Chondrocyte (in vitro differentiated cells): ENCODE results near the gene VRTN. TPM values are rescaled to one million over a fixed set of nuclear protein-coding genes. Genes with fewer than 3 reads are reported as not detected.
A peak's percentile ranks its signal among the peaks of the same experiment; 100 is the strongest.

Experiments used
- DNase-seq: peaks from one replicate; pipeline ENCODE4 v3.0.0; 2021; ENCODE audit warnings: mixed read lengths, low spot score
- H3K27ac Mint-ChIP-seq: one replicate; pipeline ENCODE4 v1.8.0; 2021; ENCODE audit warnings: mild to moderate bottlenecking, moderate library complexity, mixed read lengths; ENCODE audit not compliant: unreplicated experiment
- H3K27me3 Mint-ChIP-seq: 2 replicates; pipeline ENCODE4 v1.8.0; 2021; ENCODE audit warnings: low read depth, mixed read lengths
- H3K36me3 Mint-ChIP-seq: 2 replicates; pipeline ENCODE4 v1.8.0; 2021; ENCODE audit warnings: low read depth, mixed read lengths
- H3K4me1 Mint-ChIP-seq: 2 replicates; pipeline ENCODE4 v1.8.0; 2021; ENCODE audit warnings: low read depth, mild to moderate bottlenecking, mixed read lengths
- H3K4me3 Mint-ChIP-seq: one replicate; pipeline ENCODE4 v1.8.0; 2021; ENCODE audit warnings: mild to moderate bottlenecking, moderate library complexity, mixed read lengths; ENCODE audit not compliant: unreplicated experiment
- H3K9me3 Mint-ChIP-seq: 2 replicates; pipeline ENCODE4 v1.8.0; 2021; ENCODE audit warnings: low read depth, mixed read lengths
- CTCF ChIP-seq: fragments of 200-600 bp; sonication (generic); IDR thresholded peaks from 2 replicates; pipeline ENCODE4 v1.5.0; 2021; ENCODE audit warnings: antibody characterized with exemption, mild to moderate bottlenecking, moderate library complexity
- total RNA-seq: library from RNA; stranded (reverse); gene quantifications from 3 replicates; pipeline ENCODE4 v1.2.1, GENCODE V29; 2021

VRTN gene
- total RNA-seq, 1 donor from 2014 or later, result not detected

DNA sequence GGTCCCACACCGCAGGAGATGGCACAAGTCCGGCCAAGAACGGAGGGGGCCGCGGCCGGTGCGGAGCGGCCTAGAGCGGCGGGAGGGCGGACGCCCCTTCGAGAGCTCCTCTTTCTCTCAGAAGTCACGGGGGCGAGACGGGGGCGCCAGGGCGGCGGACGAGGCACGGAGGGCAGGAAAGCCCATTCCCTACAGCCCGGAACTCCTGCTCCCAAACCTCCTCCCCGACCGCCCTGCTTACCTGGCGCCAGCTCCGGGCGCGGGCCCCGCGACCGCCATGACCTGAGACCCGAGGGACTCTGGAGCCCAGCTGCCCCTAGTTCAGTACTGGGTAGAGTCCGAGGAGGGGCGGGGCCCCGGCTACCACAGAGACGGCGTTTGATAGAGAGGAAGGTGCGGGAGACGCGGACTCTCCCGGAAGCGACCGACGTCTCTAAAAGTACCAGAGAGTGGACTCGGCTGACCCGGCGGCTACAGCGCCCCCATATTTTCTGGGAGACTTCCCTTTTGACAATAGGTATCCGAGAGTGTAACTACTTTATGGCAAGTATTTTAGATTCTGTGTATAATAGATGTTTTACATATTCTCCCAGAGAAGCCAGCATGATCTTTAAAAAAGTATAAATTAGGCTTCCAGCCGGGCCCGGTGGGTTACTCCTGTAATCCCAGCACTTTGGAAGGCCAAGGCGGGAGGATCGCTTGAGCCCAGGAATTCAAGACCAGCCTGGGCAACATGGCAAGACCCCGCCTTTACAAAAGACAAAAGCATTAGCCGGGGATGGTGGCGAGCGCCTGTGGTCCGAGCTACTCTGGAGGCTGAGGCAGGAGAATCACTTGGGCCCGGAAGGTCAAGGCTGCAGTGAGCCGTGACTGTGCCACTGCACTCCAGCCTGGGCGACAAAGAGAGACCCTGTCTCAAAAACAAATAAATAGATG, 45.4 kb upstream of the VRTN start, which contains the start of gene ABCD4:
TSS of gene ABCD4 (minus strand) at position 301 of the 936 bp plus-strand sequence. CDS start at position 279, 22 bp downstream.
- H3K36me3 Mint-ChIP-seq, result peaks cover 13% of the 10 kb centered on the region
- H3K27ac Mint-ChIP-seq, result peak within 1 kb of the TSS; percentile 90
- peaks cover 28% of the 10 kb centered on the region for H3K4me1 Mint-ChIP-seq
- H3K27me3 Mint-ChIP-seq, result no peaks in the 10 kb centered on the region
- H3K4me3 Mint-ChIP-seq, result peak within 1 kb of the TSS; percentile 96
- TF ChIP-seq CTCF, result peak; percentile 80
- DNase-seq, result peak; percentile 96
- no peaks in the 10 kb centered on the region for H3K9me3 Mint-ChIP-seq

DNA sequence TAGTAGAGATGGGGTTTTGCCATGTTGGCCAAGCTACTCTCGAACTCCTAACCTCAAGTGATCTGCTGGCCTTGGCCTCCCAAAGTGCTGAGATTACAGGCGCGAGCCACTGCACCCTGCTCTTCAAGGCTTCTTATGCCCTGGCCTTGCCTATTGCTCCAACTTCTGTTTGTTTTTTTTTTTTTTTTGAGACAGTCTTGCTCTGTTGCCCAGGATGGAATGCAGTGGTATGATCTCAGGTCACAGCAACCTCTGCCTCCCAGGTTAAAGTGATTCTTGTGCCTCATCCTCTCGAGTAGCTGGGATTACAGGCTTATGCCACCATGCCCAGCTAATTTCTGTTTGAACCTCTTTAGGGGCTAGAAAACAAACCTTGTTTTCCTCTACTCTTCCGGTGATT, 39.6 kb upstream of the VRTN start:
- H3K27ac Mint-ChIP-seq, result no peak overlapping the region
- TF ChIP-seq CTCF, result no peak
- no peaks in the 10 kb centered on the region for H3K36me3 Mint-ChIP-seq

GRCh38 chr14:74309125-74310022, 38.9 kb upstream of the VRTN start:
- H3K27me3 Mint-ChIP-seq, result peaks cover 6% of the 10 kb centered on the region
- H3K4me3 Mint-ChIP-seq, result no peak overlapping the region
- peak; percentile 3 for DNase-seq
- no peak overlapping the region for H3K27ac Mint-ChIP-seq
- TF ChIP-seq CTCF, result no peak
- H3K36me3 Mint-ChIP-seq, result no peaks in the 10 kb centered on the region
- H3K4me1 Mint-ChIP-seq, result peaks cover 5% of the 10 kb centered on the region
- no peaks in the 10 kb centered on the region for H3K9me3 Mint-ChIP-seq

More for the DNA sequence above, 39.6 kb upstream of the VRTN start:
- Mint-ChIP-seq H3K9me3 (no peaks in the 10 kb centered on the region), H3K27me3 (peaks cover 6% of the 10 kb centered on the region), H3K4me1 (peaks cover 5% of the 10 kb centered on the region), H3K4me3 (no peak overlapping the region)
- DNase-seq, result peak; percentile 22

DNA sequence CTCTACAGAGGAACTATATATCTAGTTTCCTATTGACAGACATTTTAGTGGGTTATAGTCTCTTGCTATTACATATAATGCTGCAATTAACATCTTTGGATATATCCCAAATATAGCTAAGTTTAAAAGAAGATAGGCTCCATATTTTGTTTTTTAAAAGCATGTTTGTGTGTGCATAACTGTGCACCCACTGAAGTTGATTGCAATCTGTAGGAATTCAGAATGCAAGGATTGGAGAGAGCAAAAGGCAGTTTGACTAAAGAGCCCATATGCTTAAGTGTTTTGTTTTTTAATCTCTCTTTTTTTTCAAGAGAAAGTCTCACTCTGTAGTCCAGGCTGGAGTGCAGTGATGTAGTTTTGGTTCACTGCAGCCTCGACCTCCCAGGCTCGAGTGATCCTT, 36.1 kb upstream of the VRTN start:
- Mint-ChIP-seq H3K36me3 (no peaks in the 10 kb centered on the region), H3K4me1 (peaks cover 5% of the 10 kb centered on the region), H3K4me3 (no peak overlapping the region), H3K27me3 (peaks cover 6% of the 10 kb centered on the region), H3K9me3 (no peaks in the 10 kb centered on the region), H3K27ac (no peak overlapping the region)
- TF ChIP-seq CTCF, result no peak
- DNase-seq, result no peak

- Mint-ChIP-seq H3K27me3 (peaks cover 4% of the 10 kb centered on the region), H3K4me1 (peaks cover 5% of the 10 kb centered on the region), H3K36me3 (no peaks in the 10 kb centered on the region), H3K9me3 (no peaks in the 10 kb centered on the region), H3K4me3 (no peak overlapping the region), H3K27ac (no peak overlapping the region)
- peak; percentile 18 for DNase-seq
- no peak for TF ChIP-seq CTCF
Measured at GRCh38 chr14:74313601-74314000, 34.7 kb upstream of the VRTN start.
